NCI-H2227 (cell line): ENCODE data around the gene PFN3.
A peak's percentile ranks its signal among the peaks of the same experiment; 100 is the strongest.

Source experiments
- DNase-seq: peaks from one replicate; lab custom pipeline; 2025; ENCODE audit not compliant: unreplicated experiment; lab: John Stamatoyannopoulos, UW

Gene PFN3, protein sequence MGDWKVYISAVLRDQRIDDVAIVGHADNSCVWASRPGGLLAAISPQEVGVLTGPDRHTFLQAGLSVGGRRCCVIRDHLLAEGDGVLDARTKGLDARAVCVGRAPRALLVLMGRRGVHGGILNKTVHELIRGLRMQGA

GRCh38 chr5:177399997-177400868 is at the start of gene PFN3:
Gene PFN3, minus strand, starts transcription at chr5:177400661. Its CDS starts 85 bp downstream, at chr5:177400576.
- no peak for DNase-seq

- no peak for DNase-seq
These were observed 48.9 kb upstream of the PFN3 start for GRCh38 chr5:177449140-177450061.

GRCh38 chr5:177448244-177448950 is 47.9 kb upstream of the PFN3 start:
- no peak for DNase-seq

GRCh38 chr5:177447611-177448243 is 47.3 kb upstream of the PFN3 start:
- peak; percentile 45 for DNase-seq

DNA sequence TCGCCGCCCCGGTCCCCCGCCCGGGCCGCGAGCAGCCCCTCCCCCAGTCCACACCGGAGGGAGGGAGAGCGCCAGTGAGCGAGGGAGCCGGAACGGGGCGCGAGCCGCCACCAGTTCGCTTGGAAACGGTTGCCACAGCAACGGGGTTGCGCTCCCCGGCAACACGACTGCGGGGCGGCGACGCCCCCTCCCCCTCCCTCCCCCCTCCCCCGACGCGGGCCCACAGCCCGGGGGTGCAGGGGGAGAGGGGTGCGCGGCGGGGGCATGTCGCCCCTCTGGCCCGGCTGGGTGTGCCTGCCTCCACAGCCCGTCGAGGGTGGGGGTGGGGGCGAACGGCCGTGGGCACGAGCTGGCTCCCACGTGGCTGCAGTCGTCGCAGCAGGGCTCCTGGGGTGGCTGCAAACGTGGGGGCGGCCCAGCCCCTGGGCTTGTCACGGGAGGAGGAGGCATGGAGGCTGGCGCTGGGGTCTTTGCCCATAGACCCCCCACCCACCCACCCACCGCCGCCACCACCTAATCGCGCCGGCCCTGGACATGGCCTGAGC is 46.7 kb upstream of the PFN3 start:
- DNase-seq, result peak; percentile 87

DNA sequence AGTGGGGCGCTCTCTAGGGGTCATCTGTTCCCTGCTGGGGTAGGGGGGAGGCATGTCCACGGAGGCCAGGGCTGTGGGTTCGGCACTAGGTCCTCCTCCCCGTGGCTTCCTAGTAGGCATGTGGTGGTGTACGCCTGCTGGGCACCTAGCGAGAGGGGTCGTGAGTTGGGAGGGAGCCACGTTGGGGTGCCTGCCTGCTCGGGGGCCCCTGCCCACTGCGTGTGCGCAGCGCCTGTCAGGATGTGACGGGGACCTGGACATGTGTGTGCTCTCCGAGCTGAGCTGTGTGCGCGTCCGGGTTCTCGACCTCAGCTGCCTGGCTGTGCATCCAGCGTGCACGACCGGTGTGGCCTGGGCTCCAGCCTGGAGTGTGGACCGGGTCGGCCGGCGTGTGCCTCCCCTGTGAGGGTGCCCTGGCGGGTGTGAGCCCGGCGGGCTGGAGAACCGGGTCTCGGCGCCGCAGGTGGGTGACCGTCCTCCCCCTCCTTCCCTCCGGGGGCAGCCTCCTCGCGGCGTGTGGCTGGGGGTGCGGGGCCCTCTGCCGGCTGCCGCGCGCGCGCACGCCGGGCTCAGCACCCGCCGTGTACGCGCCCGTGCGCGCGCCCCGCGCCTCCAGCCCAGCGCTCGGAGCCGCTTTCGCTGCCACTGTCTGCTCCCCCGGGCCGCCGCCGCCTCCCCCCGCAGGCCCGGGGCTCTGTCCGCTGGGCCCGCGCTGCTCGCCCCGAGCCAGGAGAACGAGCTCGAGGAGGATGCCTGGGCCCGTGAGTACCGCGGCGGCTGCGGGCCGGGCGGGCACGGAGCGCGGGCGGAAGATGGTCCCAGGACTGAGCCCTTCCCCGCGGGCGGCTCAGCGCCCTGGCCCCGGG is 46.0 kb upstream of the PFN3 start, which contains the start of gene PRR7:
Gene PRR7 (plus strand): TSS at position 615 of the 866 bp plus-strand sequence. CDS start 8,254 bp downstream, outside the sequence.
- DNase-seq, result peak; percentile 82

- no peak for DNase-seq
These were observed 45.4 kb upstream of the PFN3 start for GRCh38 chr5:177445917-177446199.

- DNase-seq, result no peak
These were observed 44.8 kb upstream of the PFN3 start for GRCh38 chr5:177445052-177445916.

GRCh38 chr5:177444106-177445051 is 43.9 kb upstream of the PFN3 start:
- DNase-seq, result no peak

- DNase-seq, result no peak
These were observed 42.9 kb upstream of the PFN3 start for GRCh38 chr5:177443144-177443983.

- DNase-seq, result no peak
These were observed 41.8 kb upstream of the PFN3 start for GRCh38 chr5:177442066-177442826.

DNA sequence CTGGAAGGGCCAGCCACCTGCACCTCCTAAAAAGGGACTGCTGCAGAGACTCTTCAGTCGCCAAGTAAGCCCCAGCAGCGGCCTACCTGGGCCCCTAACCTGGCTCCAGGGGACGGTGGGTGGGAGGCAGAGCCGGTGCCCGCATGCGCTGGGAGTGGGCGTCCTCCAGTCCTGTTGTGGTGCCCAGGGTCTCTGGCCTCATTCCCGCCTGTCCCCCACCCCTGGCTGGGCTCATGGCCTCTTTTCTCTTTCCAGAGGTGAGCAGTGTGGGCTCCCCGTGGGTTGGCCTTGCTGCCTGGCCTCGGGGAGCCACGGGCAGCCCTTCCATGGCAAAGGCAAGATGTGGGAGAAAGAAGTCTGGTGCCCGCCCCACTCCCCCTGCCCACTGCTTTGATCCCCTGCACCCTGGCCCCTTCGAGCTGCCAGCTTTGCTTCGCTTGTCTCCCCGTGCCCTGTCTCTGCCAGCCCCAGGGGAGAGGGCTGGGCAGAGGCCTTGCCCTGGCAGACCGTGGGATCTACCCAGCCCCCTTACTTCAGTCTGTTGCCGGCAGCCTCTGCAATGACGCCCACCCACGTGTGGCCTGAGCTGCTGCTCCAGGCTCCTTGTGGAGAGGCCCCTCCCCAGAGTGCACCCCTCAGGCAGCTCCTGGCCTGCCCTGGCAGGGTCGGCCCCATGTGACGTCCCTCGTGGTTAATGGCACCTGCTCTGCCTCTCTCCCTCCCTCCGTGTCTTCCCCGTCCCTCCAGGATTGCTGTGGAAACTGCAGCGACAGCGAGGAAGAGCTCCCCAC is 40.7 kb upstream of the PFN3 start:
- DNase-seq, result no peak

- DNase-seq, result no peak
These were observed 39.9 kb upstream of the PFN3 start for GRCh38 chr5:177440211-177440989.

GRCh38 chr5:177439518-177440053 is 39.1 kb upstream of the PFN3 start:
- no peak for DNase-seq
